GM20000 (cell line): ENCODE measurements around the gene STOML1.
A peak's percentile ranks its signal among the peaks of the same experiment; 100 is the strongest.

ENCODE experiments used
- DNase-seq: peaks from one replicate; pipeline ENCODE4 v3.0.0; 2012; ENCODE audit warnings: low spot score
- CTCF ChIP-seq: IDR thresholded peaks from 2 replicates; pipeline ENCODE4 v1.5.1; 2012; ENCODE audit warnings: mild to moderate bottlenecking, control low read depth; ENCODE audit errors: extremely low read depth, missing control alignments

STOML1 gene

DNA sequence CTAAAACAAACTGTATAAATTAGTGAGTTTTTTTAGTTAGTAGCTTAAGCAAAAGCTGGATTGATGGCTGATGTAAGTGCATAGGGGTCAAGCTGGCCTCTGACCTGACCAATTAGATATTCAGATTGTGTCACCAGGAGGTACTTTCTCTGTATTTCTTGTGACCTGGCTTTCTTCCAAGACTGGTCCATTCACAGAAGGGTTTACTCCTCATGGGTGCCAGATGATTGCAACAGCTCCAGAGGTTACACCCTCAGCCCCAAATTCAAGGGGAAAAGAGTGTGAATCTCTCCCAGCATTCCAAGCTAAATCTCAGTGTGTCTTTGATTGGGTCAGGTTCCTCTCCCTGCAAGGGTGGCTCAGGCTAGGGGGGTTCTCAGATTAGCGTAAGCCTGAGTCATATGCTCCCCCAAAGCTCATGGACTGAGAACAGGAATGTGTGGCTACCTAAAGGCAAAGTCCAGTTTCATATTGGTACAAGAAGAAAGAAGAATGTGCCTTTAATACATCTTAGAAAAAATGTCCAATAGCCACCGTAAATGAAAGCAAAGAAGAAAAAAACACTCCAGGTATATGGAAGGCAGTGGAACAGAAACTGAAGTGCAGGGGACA is 18.9 kb upstream of the STOML1 start:
- DNase-seq, result no peak
- no peak for TF ChIP-seq CTCF

DNA sequence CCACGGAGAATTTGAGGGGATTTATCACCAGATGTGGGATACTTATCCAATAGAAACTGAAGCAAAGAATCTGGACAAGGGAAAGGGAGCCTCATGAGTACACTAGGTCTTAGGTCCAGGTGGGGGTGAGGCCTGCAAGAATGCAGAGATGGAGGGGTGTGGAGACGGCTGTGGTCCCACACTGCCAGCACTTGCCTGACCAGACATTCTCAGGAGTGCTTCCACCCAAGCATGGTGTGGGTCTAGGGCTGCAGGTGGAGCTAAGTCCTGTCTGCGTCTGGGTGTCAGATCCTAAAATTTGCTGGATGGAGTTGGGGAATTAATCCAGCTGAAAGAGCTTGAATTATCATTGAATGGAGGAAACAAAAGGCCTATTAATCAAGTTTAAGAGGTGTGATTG is 16.8 kb upstream of the STOML1 start:
- no peak for DNase-seq
- no peak for TF ChIP-seq CTCF

GRCh38 chr15:74007820-74008371 is 15.8 kb upstream of the STOML1 start:
- no peak for TF ChIP-seq CTCF
- DNase-seq, result no peak

DNA sequence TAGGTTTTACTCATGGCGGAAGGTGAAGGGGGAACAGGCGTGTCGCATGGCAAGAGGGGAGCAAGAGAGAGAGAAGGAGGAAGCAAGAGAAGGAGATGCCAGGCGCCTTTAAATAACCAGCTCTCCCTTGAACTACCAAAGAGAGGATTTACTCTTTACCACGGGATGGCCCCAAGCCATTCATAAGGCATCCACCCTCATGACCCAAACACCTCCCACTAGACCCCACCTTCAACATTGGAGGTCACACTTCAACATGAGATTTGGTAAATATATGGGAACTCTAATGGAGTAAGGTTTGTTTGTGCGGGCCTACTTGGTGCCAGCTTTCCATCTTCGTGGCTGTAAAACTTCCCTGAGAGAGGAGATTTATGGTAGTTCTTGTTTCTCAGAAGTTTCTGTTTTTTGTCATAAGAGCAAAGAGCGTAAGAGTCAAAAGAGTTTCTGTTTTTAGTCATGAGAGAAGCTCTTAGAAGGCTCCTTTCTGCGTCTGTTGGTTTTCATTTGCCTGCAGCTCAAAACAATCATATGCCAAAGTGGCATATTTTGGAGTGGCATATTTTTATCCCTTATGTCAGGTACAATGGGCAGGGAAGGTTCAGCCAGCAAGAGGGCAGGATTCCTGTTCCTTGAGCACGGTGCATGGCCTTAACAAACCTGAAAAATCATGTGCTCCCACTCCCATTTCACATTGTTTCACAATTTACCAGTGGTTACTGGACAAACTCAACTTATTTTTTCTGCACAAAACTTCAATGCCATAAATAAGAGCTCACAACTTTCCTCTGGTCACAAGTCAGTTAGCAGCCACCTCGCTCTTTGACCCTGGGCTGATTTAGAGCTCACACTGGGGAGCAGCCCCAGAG is 14.9 kb upstream of the STOML1 start:
- peak; percentile 53 for DNase-seq
- TF ChIP-seq CTCF, result no peak

DNA sequence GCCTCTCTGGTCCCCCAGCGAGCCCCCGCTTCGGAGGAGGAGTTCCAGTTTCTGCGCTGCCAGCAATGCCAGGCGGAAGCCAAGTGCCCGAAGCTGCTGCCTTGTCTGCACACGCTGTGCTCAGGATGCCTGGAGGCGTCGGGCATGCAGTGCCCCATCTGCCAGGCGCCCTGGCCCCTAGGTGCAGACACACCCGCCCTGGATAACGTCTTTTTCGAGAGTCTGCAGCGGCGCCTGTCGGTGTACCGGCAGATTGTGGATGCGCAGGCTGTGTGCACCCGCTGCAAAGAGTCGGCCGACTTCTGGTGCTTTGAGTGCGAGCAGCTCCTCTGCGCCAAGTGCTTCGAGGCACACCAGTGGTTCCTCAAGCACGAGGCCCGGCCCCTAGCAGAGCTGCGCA is 5.9 kb upstream of the STOML1 start:
- no peak for TF ChIP-seq CTCF
- no peak for DNase-seq

- no peak for TF ChIP-seq CTCF
- DNase-seq, result peak; percentile 48
These were observed 4.8 kb upstream of the STOML1 start for GRCh38 chr15:73996939-73997338.

- no peak for TF ChIP-seq CTCF
These were observed 4.2 kb upstream of the STOML1 start for GRCh38 chr15:73996267-73996666.

More at GRCh38 chr15:73996267-73996666, 4.2 kb upstream of the STOML1 start:
- DNase-seq, result no peak
